HG03575 (cell line): ENCODE measurements around the gene KLHDC10.
"Not testable (repeated sequence)": the region's sequence is repeated elsewhere in the genome, so short reads cannot be mapped to it uniquely, and the experiment has no call there.

Experiments
- ATAC-seq: cut with Tn5 transposase; IDR thresholded peaks from one replicate; pipeline ENCODE4 v1.9.1; 2021; ENCODE audit not compliant: unreplicated experiment, insufficient number of reproducible peaks, low FRiP score; ENCODE audit errors: extremely low read depth

KLHDC10 gene, protein sequence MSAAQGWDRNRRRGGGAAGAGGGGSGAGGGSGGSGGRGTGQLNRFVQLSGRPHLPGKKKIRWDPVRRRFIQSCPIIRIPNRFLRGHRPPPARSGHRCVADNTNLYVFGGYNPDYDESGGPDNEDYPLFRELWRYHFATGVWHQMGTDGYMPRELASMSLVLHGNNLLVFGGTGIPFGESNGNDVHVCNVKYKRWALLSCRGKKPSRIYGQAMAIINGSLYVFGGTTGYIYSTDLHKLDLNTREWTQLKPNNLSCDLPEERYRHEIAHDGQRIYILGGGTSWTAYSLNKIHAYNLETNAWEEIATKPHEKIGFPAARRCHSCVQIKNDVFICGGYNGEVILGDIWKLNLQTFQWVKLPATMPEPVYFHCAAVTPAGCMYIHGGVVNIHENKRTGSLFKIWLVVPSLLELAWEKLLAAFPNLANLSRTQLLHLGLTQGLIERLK

DNA sequence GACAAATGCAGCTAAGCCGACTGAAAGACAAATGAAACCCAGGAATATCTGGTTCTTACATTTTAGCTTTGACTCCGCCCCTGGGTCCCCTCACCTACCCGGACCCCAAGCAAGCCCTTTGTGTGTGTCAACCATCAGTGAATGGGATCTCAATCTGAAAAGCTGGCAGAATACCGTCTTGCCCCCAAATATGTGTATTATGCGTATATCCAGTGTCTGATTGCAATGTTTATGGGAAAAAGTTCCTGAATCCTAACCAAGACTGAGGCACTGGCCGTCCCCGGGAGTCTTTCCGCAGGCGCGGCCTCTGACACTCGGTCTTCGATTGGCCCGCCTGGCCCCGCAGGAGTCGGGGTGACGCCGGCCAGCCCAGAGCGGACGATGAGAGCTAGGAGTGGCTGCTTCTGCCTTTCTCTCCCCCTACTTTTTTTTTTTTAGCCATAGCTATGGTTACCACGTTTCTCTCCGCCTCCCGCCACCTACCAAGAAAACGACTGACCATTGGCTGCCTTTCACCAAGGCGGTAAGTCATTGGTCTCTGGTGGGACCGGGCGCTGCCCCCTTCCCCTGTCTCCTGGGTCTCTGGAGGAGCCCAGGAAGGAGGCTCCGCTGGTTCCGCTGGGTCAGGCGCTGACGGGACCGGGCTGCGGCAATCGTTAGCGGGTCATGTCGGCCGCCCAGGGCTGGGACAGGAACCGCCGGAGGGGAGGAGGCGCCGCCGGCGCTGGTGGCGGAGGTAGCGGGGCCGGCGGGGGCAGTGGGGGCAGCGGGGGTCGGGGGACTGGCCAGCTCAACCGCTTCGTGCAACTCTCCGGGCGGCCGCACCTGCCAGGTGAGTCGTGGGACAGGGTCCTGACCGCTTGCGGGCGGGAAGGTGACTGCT lies at the start of gene KLHDC10:
Gene KLHDC10, plus strand, starts transcription at position 557 of the 883 bp plus-strand sequence. Its CDS starts 110 bp downstream, at position 667.
- peak; percentile 84 for ATAC-seq

DNA sequence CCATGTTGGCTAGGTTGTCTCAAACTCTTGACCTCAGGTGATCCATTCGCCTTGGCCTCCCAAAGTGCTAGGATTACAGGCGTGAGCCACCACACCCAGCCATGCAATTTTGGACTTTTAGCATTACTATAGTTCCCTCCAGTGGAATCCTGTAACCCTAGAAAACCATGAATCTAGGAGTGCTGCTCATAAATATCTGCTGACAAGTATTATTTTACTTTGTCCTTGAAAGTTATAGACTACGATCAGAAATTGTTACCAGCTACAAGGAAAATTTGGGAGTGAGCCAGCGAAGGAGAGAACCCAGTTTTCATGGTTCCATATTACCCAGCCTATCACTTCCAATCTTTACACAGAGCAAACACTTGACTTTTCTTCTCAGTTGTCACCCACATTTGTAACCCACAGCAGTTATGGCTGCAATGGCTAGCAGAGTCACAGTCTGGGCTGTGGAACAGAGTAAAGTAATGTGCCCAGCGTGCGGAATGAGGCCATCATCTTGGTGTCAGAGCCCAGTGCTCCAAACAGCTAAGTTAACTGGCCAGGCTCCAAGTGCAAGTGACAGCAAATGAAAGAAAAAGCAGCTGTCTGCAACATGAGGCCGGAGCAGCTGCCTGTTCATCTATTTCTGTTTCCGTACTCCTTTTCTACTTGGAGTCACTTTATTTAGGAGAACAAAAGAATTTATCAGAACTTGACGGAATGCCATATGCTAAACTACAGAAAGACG lies 49.1 kb upstream of the KLHDC10 start:
- no peak for ATAC-seq

DNA sequence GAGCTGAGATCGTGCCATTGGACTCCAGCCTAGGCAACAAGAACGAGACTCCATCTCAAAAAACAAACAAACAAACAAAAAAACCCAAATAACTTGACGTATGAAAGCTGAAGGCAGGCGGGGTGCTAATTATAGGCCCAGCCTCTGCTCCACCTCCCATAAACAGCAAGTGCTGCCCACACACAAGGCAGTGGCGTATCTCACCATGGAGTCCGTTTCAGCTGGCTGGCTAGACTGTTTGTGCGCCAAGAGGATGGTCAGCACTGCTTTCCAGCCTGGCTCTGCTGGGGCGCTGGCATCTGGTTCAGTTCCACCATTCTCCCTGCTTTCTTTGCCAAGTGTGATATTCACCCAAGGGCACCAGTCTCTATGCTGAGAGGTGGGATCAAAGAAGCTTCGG lies 48.2 kb upstream of the KLHDC10 start:
- no peak for ATAC-seq

DNA sequence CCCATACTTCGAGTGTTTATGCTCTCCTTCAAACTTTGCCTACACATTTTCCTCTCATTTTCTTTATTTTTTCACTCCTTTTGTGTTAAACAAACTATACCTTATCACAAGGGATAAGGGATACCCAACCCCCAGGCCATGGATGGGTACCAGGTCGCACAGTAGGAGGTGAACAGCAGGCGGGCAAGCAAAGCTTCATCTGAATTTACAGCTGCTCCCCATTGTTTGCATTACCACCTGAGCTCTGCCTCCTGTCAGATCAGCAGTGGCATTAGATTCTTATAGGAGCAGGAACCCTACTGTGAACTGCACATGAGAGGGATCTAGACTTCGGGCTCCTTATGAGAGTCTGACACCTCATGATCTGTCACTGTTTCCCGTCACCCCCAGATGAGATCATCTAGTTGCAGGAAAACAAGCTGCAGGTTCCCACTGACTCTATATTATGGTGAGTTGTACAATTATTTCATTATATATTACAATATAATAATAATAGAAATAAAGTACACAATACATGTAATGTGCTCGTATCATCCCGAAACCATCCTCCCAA lies 47.6 kb upstream of the KLHDC10 start:
- no peak for ATAC-seq

DNA sequence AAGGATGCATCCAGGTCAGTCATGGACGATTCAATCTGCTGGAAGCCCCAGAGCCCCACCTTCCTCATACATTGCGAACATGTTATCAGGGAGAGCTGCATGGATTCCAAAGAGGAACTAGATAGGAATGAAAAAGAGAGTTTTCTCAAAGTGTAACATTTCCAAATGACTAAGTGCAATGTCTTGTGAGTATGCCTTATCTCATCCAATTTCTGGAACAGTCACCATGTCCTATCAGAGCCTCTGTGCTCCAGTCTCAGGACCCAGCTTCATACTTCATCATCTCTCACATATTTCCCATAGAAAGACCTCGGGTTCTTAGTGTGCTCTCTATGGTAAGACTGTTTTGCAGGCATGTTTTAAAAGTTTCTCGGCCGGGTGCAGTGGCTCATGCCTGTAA lies 45.9 kb upstream of the KLHDC10 start:
- ATAC-seq, result no peak

DNA sequence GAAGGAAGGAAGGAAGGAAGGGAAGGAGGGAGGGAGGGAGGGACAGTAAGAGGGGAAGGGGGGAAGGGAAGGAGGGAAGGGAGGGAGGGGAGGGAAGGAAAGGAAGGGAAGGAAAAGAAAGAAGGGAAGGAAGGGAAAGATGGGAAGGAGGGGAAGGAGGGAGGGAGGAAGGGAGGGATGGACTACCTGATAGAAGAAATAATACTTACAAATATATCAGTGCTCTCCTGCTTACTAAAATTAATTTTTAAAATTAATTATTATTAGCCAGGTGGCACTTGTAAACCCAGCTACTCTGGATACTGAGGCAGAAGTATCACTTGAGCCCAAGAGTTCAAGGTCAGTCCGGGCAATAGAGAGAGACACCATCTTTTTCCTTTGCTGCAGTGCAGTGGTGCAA lies 37.6 kb upstream of the KLHDC10 start:
- no peak for ATAC-seq

DNA sequence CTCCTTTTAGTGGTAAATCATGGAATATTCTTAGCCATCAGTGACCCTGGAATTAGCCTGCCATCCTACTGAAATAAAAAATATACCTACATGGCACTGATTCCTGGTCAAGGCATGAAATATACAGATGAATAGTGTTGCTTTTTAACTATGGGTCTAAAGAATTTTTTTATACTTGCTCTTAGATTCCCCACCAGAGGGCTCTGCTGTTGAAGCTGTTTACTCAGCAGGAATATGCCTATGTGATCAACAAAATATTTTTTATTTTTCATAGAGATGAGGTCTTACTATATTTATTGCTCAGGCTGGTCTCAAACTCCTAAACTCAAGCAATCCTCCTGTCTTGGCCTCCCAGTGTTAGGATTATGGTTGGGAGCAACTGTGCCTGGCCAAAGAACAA lies 32.6 kb upstream of the KLHDC10 start:
- ATAC-seq, result no peak

DNA sequence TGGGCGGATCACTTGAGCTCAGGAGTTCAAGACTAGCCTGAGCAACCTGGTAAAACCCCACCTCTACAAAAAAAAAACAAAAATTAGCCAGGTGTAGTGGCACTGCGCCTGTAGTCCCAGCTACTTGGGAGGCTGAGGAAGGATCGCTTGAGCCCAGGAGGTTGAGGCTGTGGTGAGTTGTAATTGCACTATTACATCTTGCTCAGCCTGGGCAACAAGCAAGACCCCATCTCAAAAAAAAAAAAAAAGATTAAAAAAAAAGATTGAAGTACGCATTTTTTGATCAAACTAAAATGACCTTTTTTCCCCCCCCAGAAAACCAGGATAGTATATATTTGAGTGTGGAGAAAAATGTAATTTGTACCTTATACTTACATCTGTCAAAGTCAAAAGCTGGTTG lies 29.8 kb upstream of the KLHDC10 start:
- ATAC-seq, result no peak

DNA sequence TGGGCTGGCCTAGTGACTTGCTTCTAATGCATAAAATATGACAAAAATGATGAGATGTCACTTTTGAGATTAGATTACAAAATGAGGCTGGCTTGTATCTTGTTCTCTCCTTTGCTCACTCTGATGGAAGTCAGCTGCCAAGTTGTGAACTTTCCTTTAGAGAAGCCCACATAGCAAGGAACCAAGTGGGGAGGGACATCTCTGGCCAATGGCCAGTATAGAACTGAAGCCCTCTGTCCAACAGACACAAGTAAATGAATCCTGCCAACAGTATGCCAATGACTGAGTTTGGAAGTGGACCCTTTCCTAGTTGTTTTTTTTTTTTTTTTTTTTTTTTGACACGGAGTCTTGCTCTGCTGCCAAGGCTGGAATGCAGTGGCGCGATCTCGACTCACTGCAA lies 22.5 kb upstream of the KLHDC10 start:
- no peak for ATAC-seq

DNA sequence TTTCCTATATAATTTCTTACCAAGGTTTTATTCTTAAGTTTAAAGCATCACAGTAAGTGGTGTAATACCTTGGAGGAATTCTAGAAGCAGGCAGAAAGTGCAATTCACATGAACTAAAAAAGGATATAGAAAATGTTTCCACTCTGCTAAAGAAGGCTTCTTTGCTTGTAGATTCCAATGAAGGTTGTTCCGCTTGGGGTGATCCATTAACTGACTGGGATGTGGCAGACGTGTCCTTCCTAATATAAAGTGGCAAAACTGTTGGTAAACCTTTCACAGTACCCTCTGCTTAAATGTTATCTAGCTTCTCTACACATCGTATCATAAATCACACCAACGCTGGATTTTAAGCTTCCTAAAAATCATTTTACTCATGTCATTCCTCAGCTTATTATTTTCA lies 21.4 kb upstream of the KLHDC10 start:
- ATAC-seq, result no peak

DNA sequence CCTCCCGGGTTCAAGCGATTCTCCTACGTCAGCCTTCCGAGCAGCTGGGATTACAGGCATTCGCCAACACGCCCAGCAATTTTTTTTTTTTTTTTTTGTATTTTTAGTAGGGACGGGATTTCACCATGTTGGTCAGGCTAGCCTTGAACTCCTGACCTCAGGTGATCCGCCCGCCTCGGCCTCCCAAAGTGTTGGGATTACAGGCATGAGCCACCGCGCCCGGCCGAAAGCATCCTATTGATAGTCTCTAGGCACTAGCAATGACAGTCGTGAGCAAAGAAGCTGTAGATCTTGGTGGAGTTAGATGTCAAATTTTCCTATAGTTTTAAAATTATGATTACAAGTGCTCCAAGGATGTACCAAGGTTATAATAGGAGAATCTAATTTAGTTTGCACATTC lies 18.1 kb upstream of the KLHDC10 start:
- ATAC-seq, result not testable (repeated sequence)

DNA sequence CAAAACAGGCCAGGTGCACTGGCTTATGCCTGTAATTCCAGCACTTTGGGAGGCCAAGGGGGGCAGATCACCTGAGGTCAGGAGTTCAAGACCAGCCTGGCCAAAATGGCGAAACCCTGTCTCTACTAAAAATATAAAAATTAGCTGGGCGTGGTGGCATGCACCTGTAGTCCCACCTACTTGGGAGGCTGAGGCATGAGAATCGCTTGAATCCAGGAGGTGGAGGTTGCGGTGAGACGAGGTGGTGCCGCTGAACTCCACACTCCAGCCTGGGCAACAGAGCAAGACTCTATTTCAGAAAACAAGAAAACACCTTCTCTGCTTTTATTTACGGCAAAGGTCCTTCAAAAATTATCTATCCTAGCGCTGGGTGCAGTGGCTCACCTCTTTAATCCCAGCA lies 15.1 kb upstream of the KLHDC10 start:
- not testable (repeated sequence) for ATAC-seq

DNA sequence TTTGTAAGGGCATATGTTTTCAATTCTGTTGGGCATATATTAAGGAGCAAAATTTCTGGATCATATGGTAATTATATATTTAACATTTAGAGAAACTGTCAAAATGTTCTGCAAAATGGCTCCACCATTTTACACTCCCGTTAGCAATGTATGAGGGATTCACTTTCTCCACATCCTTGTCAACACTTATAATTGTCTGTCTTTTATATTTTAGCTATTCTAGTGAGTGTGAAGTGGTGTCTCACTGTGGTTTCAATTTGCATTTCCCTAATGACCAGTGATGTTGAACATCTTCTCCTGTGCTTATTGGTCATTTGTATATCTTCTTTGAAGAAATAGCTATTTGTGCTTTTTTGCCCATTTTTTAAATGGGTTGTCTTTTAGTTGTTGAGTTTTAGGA lies 8.1 kb upstream of the KLHDC10 start:
- ATAC-seq, result no peak

DNA sequence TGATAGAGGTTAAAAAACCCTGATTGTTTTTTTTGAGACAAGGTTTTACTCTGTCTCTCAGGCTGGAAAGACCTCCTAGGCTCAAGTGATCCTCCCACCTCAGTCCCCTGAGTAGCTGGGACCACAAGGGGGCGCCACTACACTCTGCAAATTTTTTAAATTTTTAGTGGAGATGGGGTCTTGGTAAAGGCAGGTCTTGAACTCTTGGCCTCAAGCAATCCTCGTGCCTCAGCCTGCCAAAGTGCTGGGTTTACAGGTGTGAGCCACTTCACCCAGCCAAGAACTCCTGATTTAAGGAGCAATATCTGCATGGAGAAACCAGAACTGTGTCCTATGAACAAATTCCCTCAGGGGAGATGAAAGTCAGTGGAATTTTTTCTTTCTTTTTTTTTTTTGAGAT lies 7.3 kb upstream of the KLHDC10 start:
- ATAC-seq, result no peak

DNA sequence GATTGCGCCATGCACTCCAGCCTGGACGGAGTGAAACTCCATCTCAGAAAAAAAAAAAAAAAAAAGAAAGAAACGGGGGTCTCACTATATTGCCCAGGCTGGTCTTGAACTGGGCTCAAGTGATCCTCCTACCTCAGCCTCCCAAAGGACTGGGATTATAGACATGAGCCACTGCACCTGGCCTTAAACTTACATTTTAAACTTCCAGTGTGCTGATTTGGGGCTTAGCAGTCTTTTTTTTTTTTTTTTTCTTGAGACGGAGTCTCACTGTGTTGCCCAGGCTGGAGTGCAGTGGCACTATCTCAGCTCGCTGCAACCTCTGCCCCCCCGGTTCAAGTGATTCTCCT lies 5.8 kb upstream of the KLHDC10 start:
- not testable (repeated sequence) for ATAC-seq

DNA sequence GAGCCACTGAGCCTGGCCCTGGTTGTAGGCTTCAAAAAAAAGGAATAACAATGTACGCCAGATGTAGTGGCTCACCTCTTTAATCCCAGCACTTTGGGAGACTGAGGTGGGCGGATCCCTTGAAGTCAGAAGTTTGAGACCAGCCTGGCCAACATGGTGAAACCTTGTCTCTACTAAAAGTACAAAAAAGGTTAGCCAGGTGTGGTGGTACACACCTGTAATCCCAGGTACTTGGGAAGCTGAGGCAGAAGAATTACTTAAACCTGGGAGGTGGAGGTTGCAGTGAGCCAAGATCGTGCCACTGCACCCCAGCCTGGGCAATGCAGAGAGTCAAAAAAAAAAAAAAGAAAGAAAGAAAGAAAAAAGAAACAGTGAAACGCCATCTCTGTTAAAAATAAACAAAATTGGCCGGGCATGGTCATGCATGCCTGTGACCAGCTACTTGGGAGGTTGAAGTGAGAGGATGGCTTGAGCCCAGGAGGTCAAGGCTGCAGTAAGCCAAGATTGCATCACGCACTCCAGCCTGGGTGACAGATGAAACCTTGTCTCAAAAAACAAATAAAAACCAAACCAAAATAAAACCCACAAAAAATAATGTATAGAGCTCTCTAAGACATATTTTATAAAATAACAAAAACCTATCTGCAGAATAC lies 4.7 kb upstream of the KLHDC10 start:
- ATAC-seq, result no peak

DNA sequence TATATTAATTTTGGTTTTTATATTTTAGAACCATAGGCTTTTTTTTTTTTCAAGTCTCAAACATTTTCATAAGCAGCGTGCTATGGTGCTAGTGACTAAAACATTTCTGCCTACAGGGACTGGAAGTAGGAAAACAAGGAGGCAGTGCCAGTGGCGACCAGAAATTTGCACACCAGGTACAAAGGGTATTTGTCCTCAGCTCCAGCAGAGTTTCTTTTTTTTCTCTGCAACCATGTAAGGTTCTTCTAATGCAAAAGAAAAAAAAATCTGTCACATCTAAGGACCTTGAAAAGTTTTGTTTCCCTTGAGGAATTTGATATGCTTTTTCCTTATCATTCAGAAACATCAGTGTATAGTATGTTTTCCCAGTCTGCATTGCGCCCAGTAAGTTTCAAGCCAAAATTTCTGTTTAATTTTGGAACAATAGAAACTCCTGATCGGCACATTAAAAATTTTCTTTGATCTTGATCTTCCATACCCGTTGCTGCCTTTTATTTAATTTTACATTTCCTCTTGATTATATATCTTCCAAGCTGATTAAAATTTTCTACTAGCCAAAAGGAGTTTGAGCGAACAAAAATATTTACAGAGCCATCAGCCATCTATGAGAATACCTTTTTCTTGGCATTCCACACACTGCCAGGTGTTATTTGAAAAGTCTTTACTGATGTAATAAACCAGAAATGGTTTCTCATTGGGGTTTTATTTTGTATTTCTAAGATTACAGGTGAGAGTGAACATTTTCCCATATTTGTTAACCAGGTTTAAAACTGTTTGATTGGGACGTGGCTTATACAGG lies 956 bp upstream of the KLHDC10 start:
- ATAC-seq, result no peak
